Nephron (organoid): ENCODE data around the gene CAPN3.

Source experiments
- H3K27ac Mint-ChIP-seq, 3 experiments: 2 replicates each; pipeline ENCODE4 v1.8.0; 2020; ENCODE audit warnings: mixed read lengths in 3 of 3, mild to moderate bottlenecking in 2 of 3, moderate library complexity in 1 of 3
- H3K27me3 Mint-ChIP-seq: 2 replicates; pipeline ENCODE4 v1.8.0; 2021; ENCODE audit warnings: low read depth, mild to moderate bottlenecking, moderate library complexity, mixed read lengths
- H3K36me3 Mint-ChIP-seq: 2 replicates; pipeline ENCODE4 v1.8.0; 2020; ENCODE audit warnings: low read depth, mixed read lengths
- H3K4me1 Mint-ChIP-seq: 2 replicates; pipeline ENCODE4 v1.8.0; 2020; ENCODE audit warnings: mixed read lengths
- H3K4me3 Mint-ChIP-seq, 3 experiments: 2 replicates each; pipeline ENCODE4 v1.8.0; 2020; ENCODE audit warnings: mild to moderate bottlenecking in 3 of 3, mixed read lengths in 3 of 3, moderate library complexity in 2 of 3
- H3K9me3 Mint-ChIP-seq: 2 replicates; pipeline ENCODE4 v1.8.0; 2020; ENCODE audit warnings: mixed read lengths
- TF ChIP-seq, protein P1 (sequence below), 3 experiments: fragments of 200-600 bp; sonication (generic); IDR thresholded peaks; one replicate each; pipeline ENCODE4 v1.5.0; 2021; ENCODE audit warnings: antibody characterized with exemption in 3 of 3; ENCODE audit not compliant: unreplicated experiment in 3 of 3

CAPN3 gene

DNA sequence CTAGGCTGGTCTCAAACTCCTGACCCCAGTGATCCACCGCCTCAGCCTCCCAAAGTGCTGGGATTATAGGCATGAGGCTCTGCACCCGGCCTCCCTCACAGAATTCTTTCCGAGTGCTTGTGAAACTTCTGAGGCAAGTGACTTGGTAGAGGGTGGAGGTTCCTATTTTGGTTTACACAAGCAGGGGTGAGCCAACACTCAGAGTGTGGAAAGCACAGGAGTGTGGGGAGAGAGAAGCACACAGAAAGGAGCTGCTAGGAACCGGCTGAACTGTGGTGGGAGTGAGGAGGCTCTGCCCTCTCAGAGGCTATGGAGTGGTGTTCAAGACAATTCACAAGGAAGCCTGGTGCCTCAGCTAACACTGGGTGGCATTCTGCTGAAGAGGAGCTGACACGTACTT is 7.7 kb downstream of the CAPN3 start:
- TF ChIP-seq, protein P1, sequence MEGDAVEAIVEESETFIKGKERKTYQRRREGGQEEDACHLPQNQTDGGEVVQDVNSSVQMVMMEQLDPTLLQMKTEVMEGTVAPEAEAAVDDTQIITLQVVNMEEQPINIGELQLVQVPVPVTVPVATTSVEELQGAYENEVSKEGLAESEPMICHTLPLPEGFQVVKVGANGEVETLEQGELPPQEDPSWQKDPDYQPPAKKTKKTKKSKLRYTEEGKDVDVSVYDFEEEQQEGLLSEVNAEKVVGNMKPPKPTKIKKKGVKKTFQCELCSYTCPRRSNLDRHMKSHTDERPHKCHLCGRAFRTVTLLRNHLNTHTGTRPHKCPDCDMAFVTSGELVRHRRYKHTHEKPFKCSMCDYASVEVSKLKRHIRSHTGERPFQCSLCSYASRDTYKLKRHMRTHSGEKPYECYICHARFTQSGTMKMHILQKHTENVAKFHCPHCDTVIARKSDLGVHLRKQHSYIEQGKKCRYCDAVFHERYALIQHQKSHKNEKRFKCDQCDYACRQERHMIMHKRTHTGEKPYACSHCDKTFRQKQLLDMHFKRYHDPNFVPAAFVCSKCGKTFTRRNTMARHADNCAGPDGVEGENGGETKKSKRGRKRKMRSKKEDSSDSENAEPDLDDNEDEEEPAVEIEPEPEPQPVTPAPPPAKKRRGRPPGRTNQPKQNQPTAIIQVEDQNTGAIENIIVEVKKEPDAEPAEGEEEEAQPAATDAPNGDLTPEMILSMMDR (IDR thresholded peaks at IDR 0.05; ENCODE audit: unreplicated experiment in 3 of 3) = no peak
- no peaks in the 10 kb centered on the region for H3K4me1 Mint-ChIP-seq

DNA sequence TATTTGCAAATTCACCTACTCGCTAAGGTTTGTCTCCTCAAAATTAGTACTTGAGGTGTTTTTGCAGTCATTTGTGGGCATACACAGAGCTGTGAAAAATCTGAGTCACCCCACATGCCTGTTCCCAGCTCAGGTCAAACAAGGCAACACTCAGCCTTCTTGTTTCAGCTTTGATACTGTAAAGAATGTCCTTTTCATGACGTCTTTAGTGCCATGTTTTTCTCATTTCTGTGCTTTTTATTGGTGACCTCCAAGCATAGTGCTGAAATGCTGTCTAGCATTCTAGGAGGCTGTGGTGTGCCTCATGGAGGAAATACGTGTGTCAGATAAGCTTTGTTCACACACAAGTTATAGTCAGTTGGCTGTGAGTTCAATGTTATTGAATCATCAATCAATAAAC is 8.8 kb downstream of the CAPN3 start:
- Mint-ChIP-seq H3K27me3 (peaks cover 3% of the 10 kb centered on the region), H3K9me3 (peaks cover 9% of the 10 kb centered on the region), H3K27ac (no peak overlapping the region), H3K4me3 (no peak overlapping the region), H3K4me1 (no peaks in the 10 kb centered on the region), H3K36me3 (no peaks in the 10 kb centered on the region)
- TF ChIP-seq, protein P1 (IDR thresholded peaks at IDR 0.05; ENCODE audit: unreplicated experiment in 3 of 3) = no peak

More for the DNA sequence above, 7.7 kb downstream of the CAPN3 start:
- Mint-ChIP-seq H3K27ac (no peak overlapping the region), H3K9me3 (peaks cover 9% of the 10 kb centered on the region), H3K4me3 (no peak overlapping the region), H3K27me3 (peaks cover 3% of the 10 kb centered on the region), H3K36me3 (no peaks in the 10 kb centered on the region)

DNA sequence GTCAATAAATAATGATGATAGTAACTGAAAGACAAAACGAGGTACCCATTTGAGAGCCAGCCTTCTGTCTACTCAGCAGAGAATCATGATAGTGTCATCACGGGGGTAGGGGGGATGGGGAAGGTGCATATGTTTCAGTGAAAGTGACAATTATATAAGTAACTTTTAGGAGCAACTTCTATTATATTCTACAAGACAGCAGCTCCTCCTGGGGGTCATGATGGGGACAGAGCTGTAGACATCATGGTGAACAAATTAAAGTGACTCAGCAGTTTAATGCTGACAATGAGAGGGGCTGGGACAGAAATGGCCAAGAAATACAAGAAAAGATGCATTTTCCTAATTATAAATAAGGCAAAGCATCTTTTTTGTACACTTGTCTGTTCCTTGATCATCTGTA is 11.8 kb downstream of the CAPN3 start:
- H3K27me3 Mint-ChIP-seq = peaks cover 3% of the 10 kb centered on the region
- peaks cover 9% of the 10 kb centered on the region for H3K9me3 Mint-ChIP-seq
- H3K27ac Mint-ChIP-seq = no peak overlapping the region
- no peak overlapping the region for H3K4me3 Mint-ChIP-seq
- no peaks in the 10 kb centered on the region for H3K36me3 Mint-ChIP-seq
- no peaks in the 10 kb centered on the region for H3K4me1 Mint-ChIP-seq
- TF ChIP-seq, protein P1 (IDR thresholded peaks at IDR 0.05; ENCODE audit: unreplicated experiment in 3 of 3) = no peak

DNA sequence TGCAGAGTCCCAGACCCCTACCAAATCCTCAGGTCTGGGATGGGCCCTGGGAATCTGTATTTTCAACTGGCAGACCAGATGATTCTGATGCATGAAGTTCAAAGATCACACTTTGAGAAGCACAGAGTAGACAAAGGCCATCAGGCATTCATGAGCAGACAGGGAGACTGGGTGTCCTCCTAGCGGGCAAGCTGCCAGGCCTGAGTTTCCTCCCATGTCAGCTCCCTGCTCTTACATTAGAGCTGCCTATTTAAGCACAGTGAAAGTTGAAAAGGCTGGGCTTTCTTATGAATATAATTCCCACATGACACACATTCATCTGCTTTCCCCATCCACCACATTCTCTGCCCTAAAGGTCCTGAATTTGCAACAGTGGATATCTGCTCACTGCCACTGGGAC is 14.0 kb downstream of the CAPN3 start:
- peaks cover 11% of the 10 kb centered on the region for H3K9me3 Mint-ChIP-seq
- no peaks in the 10 kb centered on the region for H3K27me3 Mint-ChIP-seq
- TF ChIP-seq, protein P1 (IDR thresholded peaks at IDR 0.05; ENCODE audit: unreplicated experiment in 3 of 3) = no peak
- H3K4me1 Mint-ChIP-seq = no peaks in the 10 kb centered on the region
- no peak overlapping the region for H3K27ac Mint-ChIP-seq
- H3K36me3 Mint-ChIP-seq = no peaks in the 10 kb centered on the region
- no peak overlapping the region for H3K4me3 Mint-ChIP-seq

DNA sequence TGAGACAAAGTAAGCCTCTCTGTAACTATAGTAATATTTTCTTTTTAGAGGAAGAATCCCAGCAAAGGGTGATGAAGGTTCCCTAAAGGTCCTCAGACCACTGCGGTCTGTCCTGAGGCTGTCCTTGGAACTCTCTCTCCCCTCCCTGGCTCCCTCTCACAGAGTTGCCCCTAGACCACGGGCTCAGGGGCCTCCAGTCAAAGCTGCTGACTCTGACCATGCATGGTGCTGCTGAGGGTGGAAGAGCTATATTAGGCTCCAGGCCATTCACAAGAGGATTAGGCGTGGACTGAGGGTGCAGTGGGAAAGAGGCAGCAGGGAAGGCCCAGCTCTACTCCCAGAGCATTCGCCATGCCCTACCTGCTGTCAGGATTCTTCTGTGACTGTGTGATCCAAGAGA is 14.6 kb downstream of the CAPN3 start:
- Mint-ChIP-seq H3K4me3 (no peak overlapping the region), H3K4me1 (no peaks in the 10 kb centered on the region), H3K27me3 (no peaks in the 10 kb centered on the region), H3K36me3 (no peaks in the 10 kb centered on the region), H3K27ac (no peak overlapping the region), H3K9me3 (peaks cover 13% of the 10 kb centered on the region)
- TF ChIP-seq, protein P1 (IDR thresholded peaks at IDR 0.05; ENCODE audit: unreplicated experiment in 3 of 3) = no peak

DNA sequence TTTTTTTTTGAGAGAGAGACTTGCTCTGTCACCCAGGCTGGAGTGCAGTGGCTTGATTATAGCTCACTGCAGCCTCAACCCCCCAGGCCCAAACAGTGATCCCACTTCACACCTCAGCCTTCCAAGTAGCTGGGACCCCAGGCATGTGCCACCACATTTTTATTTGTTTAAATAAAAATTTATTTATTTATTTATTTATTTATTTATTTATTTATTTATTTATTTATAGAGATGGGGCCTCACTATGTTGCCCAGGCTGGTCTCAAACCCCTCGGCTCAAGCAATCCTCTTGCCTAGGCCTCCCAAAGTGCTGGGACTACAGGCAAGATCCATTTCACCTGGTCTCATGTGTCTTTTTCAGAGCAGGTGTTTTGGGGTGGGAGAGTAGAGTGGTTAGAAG is 15.5 kb downstream of the CAPN3 start:
- Mint-ChIP-seq H3K9me3 (peaks cover 13% of the 10 kb centered on the region), H3K4me3 (no peak overlapping the region), H3K27ac (no peak overlapping the region), H3K27me3 (no peaks in the 10 kb centered on the region), H3K4me1 (no peaks in the 10 kb centered on the region), H3K36me3 (no peaks in the 10 kb centered on the region)
- TF ChIP-seq, protein P1 (IDR thresholded peaks at IDR 0.05; ENCODE audit: unreplicated experiment in 3 of 3) = no peak
